PC-9 (cell line): ENCODE data around the gene CEP120. TPM values are rescaled to one million over a fixed set of nuclear protein-coding genes. Genes with fewer than 3 reads are reported as not detected.

ENCODE experiments used
- BruUV-seq: library from RNA; stranded (reverse); fragments of 400-500 nt; replicated peaks from 2 replicates; lab custom pipeline; 2021; lab: Mats Ljungman, UMichigan
- CTCF ChIA-PET: fragments of 300-600 bp; sonication (Branson Sonifier 250); formaldehyde crosslinking; loops from one replicate; lab custom pipeline; 2022; ENCODE audit warnings: antibody characterized with exemption; lab: Charles Lee
- POLR2A ChIA-PET: fragments of 300-600 bp; sonication (Branson Sonifier 250); formaldehyde crosslinking; loops from one replicate; lab custom pipeline; 2022; ENCODE audit warnings: antibody characterized with exemption; ENCODE audit not compliant: unreplicated experiment; lab: Charles Lee
- DNase-seq, 2 experiments: peaks; one replicate each; pipeline versions ENCODE4 v3.0.0 to v3.0.0-alpha.2; 2015 to 2022; ENCODE audit warnings: mixed read lengths in 1 of 2
- H2AFZ ChIP-seq: fragments of 200-600 bp; sonication (generic); 2 replicates; pipeline ENCODE4 v1.8.1; 2017; ENCODE audit warnings: antibody characterized with exemption
- H3F3A ChIP-seq: fragments of 200-600 bp; sonication (generic); 2 replicates; pipeline ENCODE4 v1.8.1; 2017; ENCODE audit warnings: antibody characterized with exemption, mild to moderate bottlenecking, low read depth; ENCODE audit not compliant: insufficient read depth
- H3K27ac ChIP-seq: fragments of 200-600 bp; sonication (generic); 2 replicates; pipeline ENCODE4 v1.6.1; 2016; ENCODE audit warnings: mixed run types
- H3K27me3 ChIP-seq: fragments of 200-600 bp; sonication (generic); 2 replicates; pipeline ENCODE4 v1.6.1; 2016; ENCODE audit warnings: low read depth, mixed run types; ENCODE audit not compliant: insufficient read depth
- H3K36me3 ChIP-seq: fragments of 200-600 bp; sonication (generic); 2 replicates; pipeline ENCODE4 v1.6.1; 2016; ENCODE audit warnings: low read depth, mixed run types
- H3K4me1 ChIP-seq: fragments of 200-600 bp; sonication (generic); replicated peaks from 2 replicates; pipeline ENCODE4 v1.6.1; 2016; ENCODE audit warnings: mixed run types; ENCODE audit not compliant: insufficient read depth
- H3K4me2 ChIP-seq: fragments of 200-600 bp; sonication (generic); 2 replicates; pipeline ENCODE4 v1.6.1; 2017; ENCODE audit warnings: mixed run types
- H3K4me3 ChIP-seq: fragments of 200-600 bp; sonication (generic); 2 replicates; pipeline ENCODE4 v1.6.1; 2016; ENCODE audit warnings: mixed run types
- H3K79me2 ChIP-seq: fragments of 200-600 bp; sonication (generic); 2 replicates; pipeline ENCODE4 v1.6.1; 2017; ENCODE audit warnings: low read depth, mixed run types
- H3K9me2 ChIP-seq: fragments of 200-600 bp; sonication (generic); 2 replicates; pipeline ENCODE4 v1.8.1; 2017; ENCODE audit warnings: mild to moderate bottlenecking; ENCODE audit not compliant: insufficient read depth
- H3K9me3 ChIP-seq: fragments of 200-600 bp; sonication (generic); 2 replicates; pipeline ENCODE4 v1.8.1; 2016; ENCODE audit warnings: low read depth; ENCODE audit not compliant: insufficient read depth
- H4K20me1 ChIP-seq: fragments of 200-600 bp; sonication (generic); 2 replicates; pipeline ENCODE4 v1.8.1; 2017; ENCODE audit not compliant: insufficient read depth
- CTCF ChIP-seq: fragments of 200-600 bp; sonication (generic); conservative IDR thresholded peaks from 2 replicates; pipeline ENCODE4 v1.6.1; 2017; ENCODE audit warnings: mixed run types, antibody characterized with exemption, mild to moderate bottlenecking, moderate library complexity
- EZH2 ChIP-seq: fragments of 200-600 bp; sonication (generic); IDR thresholded peaks from 2 replicates; pipeline ENCODE4 v1.8.0; 2017; ENCODE audit warnings: antibody characterized with exemption, low read depth
- intact Hi-C: fragments of 100-400 bp; cut with micrococcal nuclease; formaldehyde crosslinking; loops from one replicate; pipeline ENCODE4 v1.10.0; 2022; ENCODE audit not compliant: unreplicated experiment
- total RNA-seq: library from RNA; stranded (reverse); gene quantifications from 2 replicates; pipeline ENCODE4 v1.2.3, GENCODE V29; 2021

CEP120 gene
- total RNA-seq, 1 experiment from 2014 or later, result 24.5 TPM

GRCh38 chr5:123297866-123298265 is 125.3 kb downstream of the CEP120 start:
- intact Hi-C loops, result no loop called here
- no peaks in the 10 kb centered on the region for H3F3A ChIP-seq
- H3K4me2 ChIP-seq, result no peak overlapping the region
- BruUV-seq, result no TSS peak
- no peaks in the 10 kb centered on the region for H3K4me1 ChIP-seq
- no peak for TF ChIP-seq CTCF
- TF ChIP-seq EZH2, result no peak
- H3K4me3 ChIP-seq, result no peak overlapping the region
- H3K9me2 ChIP-seq, result no peaks in the 10 kb centered on the region; the same call in 1 of the 2 replicates
- POLR2A ChIA-PET, result no interaction called here
- H3K27ac ChIP-seq, result no peak overlapping the region
- no peak for DNase-seq
- CTCF ChIA-PET, result no interaction called here
- no peaks in the 10 kb centered on the region for H3K27me3 ChIP-seq
- no peaks in the 10 kb centered on the region for H3K9me3 ChIP-seq
- no peaks in the 10 kb centered on the region for H4K20me1 ChIP-seq
- H3K79me2 ChIP-seq, result no peaks in the 10 kb centered on the region
- H3K36me3 ChIP-seq, result no peaks in the 10 kb centered on the region
- H2AFZ ChIP-seq, result no peak overlapping the region

- Histone ChIP-seq H3K79me2 (no peaks in the 10 kb centered on the region), H3K4me3 (no peak overlapping the region), H3K4me1 (no peaks in the 10 kb centered on the region), H3K9me2 (no peaks in the 10 kb centered on the region; the same call in 1 of the 2 replicates), H3K4me2 (no peak overlapping the region), H2AFZ (no peak overlapping the region), H4K20me1 (no peaks in the 10 kb centered on the region), H3K27ac (no peak overlapping the region), H3K9me3 (no peaks in the 10 kb centered on the region), H3K36me3 (no peaks in the 10 kb centered on the region), H3K27me3 (no peaks in the 10 kb centered on the region), H3F3A (no peaks in the 10 kb centered on the region)
- TF ChIP-seq EZH2 (no peak), CTCF (no peak)
- ChIA-PET CTCF (no interaction called here), POLR2A (no interaction called here)
- no peak for DNase-seq
- no TSS peak for BruUV-seq
- intact Hi-C loops, result no loop called here
These were observed 125.9 kb downstream of the CEP120 start for GRCh38 chr5:123297198-123297831.

Other genes with a start within 250 kb of the CEP120 start
- 31.3 and 39.0 TPM in 2 replicates for gene CSNK1G3, start 88.8 kb upstream of the CEP120 start, total RNA-seq